HepG2 (cell line): ENCODE data around the gene HOXB5.

ENCODE experiments used
- ARID5B ChIP-seq: IDR thresholded peaks from 2 replicates; pipeline ENCODE4 v1.4.0; 2020; ENCODE audit warnings: mild to moderate bottlenecking, missing genetic modification reagents
- BORCS8-MEF2B ChIP-seq: sonication (generic); formaldehyde crosslinking; IDR thresholded peaks from 2 replicates; pipeline ENCODE4 v1.8.0; 2022; ENCODE audit warnings: mild to moderate bottlenecking, missing genetic modification reagents
- FOXM1 ChIP-seq: sonication (generic); formaldehyde crosslinking; IDR thresholded peaks from 2 replicates; pipeline ENCODE4 v1.5.0; 2020; ENCODE audit warnings: missing genetic modification reagents
- PHB2 ChIP-seq: fragments of 450-650 bp; IDR thresholded peaks from 2 replicates; pipeline ENCODE4 v1.6.1; 2018; ENCODE audit not compliant: partially characterized antibody
- SRSF9 ChIP-seq: fragments of 200-400 bp; formaldehyde crosslinking; IDR thresholded peaks from 2 replicates; pipeline ENCODE4 v1.6.1; 2018; ENCODE audit warnings: borderline replicate concordance, mild to moderate bottlenecking, low read depth, low read length; ENCODE audit not compliant: insufficient read depth, poor library complexity, severe bottlenecking
- ZFP41 ChIP-seq: sonication (generic); formaldehyde crosslinking; IDR thresholded peaks from 2 replicates; pipeline ENCODE4 v1.4.0; 2020; ENCODE audit warnings: mild to moderate bottlenecking, missing genetic modification reagents, borderline replicate concordance
- ZFX ChIP-seq: sonication (generic); formaldehyde crosslinking; IDR thresholded peaks from 2 replicates; pipeline ENCODE4 v1.4.0; 2020; ENCODE audit warnings: mild to moderate bottlenecking, low read depth, missing genetic modification reagents, moderate library complexity
- ZKSCAN5 ChIP-seq: sonication (generic); formaldehyde crosslinking; IDR thresholded peaks from 2 replicates; pipeline ENCODE4 v1.5.1; 2020; ENCODE audit warnings: mild to moderate bottlenecking, missing genetic modification reagents
- ZNF20 ChIP-seq: sonication (generic); formaldehyde crosslinking; IDR thresholded peaks from 2 replicates; pipeline ENCODE4 v1.4.0; 2020; ENCODE audit warnings: mild to moderate bottlenecking, moderate library complexity, missing genetic modification reagents

- TF ChIP-seq ZFP41 (CRISPR knock-in tag) (no peak), ZFX (no peak), PHB2 (no peak), ZNF20 (CRISPR knock-in tag) (no peak), BORCS8-MEF2B (CRISPR knock-in tag) (no peak), ARID5B (CRISPR knock-in tag) (no peak), ZKSCAN5 (CRISPR knock-in tag) (no peak), SRSF9 (no peak), FOXM1 (CRISPR knock-in tag) (no peak)
Measured at GRCh38 chr17:48609033-48609432, 15.5 kb upstream of the HOXB5 start.
